Muscle of leg (tissue), 11 donors: Measurements from ENCODE around the gene NPRL2. TPM values are rescaled to one million over a fixed set of nuclear protein-coding genes. Genes with fewer than 3 reads are reported as not detected.

ENCODE experiments used
- DNase-seq: peaks from one replicate; pipeline ENCODE4 v3.0.0; 2013
- H3K27ac ChIP-seq: one replicate; pipeline ENCODE4 v1.5.1; 2013; ENCODE audit warnings: mild to moderate bottlenecking, low read length, control low read depth
- H3K27me3 ChIP-seq: one replicate; pipeline ENCODE4 v1.6.1; 2013; ENCODE audit warnings: low read length; ENCODE audit not compliant: control insufficient read depth, insufficient read depth
- H3K36me3 ChIP-seq: one replicate; pipeline ENCODE4 v1.6.1; 2013; ENCODE audit warnings: low read length; ENCODE audit not compliant: control insufficient read depth, insufficient read depth
- H3K4me1 ChIP-seq: one replicate; pipeline ENCODE4 v1.6.1; 2013; ENCODE audit warnings: low read length; ENCODE audit not compliant: control insufficient read depth, insufficient read depth
- H3K4me3 ChIP-seq: one replicate; pipeline ENCODE4 v1.5.1; 2013; ENCODE audit warnings: low read length, control low read depth
- H3K9me3 ChIP-seq: replicated peaks from 2 replicates; pipeline ENCODE4 v1.6.1; 2013; ENCODE audit warnings: low read depth, low read length; ENCODE audit not compliant: control insufficient read depth
- WGBS: methylation state at CpG from one replicate; pipeline ENCODE4 v1.1.5; 2013; ENCODE audit warnings: missing lambda C conversion rate; ENCODE audit not compliant: insufficient coverage; 5-methylcytosine and 5-hydroxymethylcytosine counted together
- polyA plus RNA-seq, 8 donors: library from polyadenylated mRNA; unstranded; fragments of 120-200 nt; gene quantifications; one replicate each; pipeline versions ENCODE4 v1.2.1 to v1.2.3, GENCODE V29; 2013; ENCODE audit warnings: inconsistent platforms in 1 of 8, low replicate concordance in 1 of 8; ENCODE audit not compliant: insufficient read length in 8 of 8, insufficient read depth in 1 of 8
- total RNA-seq: library from RNA; stranded (reverse); fragments of 120-200 nt; gene quantifications from one replicate; pipeline ENCODE4 v1.2.4, GENCODE V29; 2013

NPRL2 gene
- total and polyA plus RNA-seq, 9 donors, result 18.2 to 23.9 (median 20.0) TPM

GRCh38 chr3:50374363-50375257 is 24.0 kb upstream of the NPRL2 start:
- Histone ChIP-seq H3K9me3 (no peaks in the 10 kb centered on the region), H3K27me3 (no peaks in the 10 kb centered on the region), H3K36me3 (no peaks in the 10 kb centered on the region), H3K4me3 (no peak overlapping the region), H3K4me1 (peaks cover 15% of the 10 kb centered on the region), H3K27ac (no peak overlapping the region)
- no peak for DNase-seq
- WGBS, result 74% methylated on average over 15 of the region's 22 CpGs

- no peak overlapping the region for H3K4me3 ChIP-seq
- H3K27ac ChIP-seq, result no peak overlapping the region
- H3K4me1 ChIP-seq, result peaks cover 22% of the 10 kb centered on the region
- no peaks in the 10 kb centered on the region for H3K9me3 ChIP-seq
- no peak for DNase-seq
- WGBS, result 48% methylated on average over 9 of the region's 12 CpGs
- H3K27me3 ChIP-seq, result no peaks in the 10 kb centered on the region
- no peaks in the 10 kb centered on the region for H3K36me3 ChIP-seq
Measured at GRCh38 chr3:50373146-50374051, 22.8 kb upstream of the NPRL2 start.

- Histone ChIP-seq H3K27me3 (no peaks in the 10 kb centered on the region), H3K27ac (no peak overlapping the region), H3K9me3 (no peaks in the 10 kb centered on the region), H3K4me3 (no peak overlapping the region), H3K4me1 (peaks cover 32% of the 10 kb centered on the region), H3K36me3 (no peaks in the 10 kb centered on the region)
- WGBS, result 54% methylated on average over 4 of the region's 8 CpGs
- DNase-seq, result peak; percentile 44
Measured at GRCh38 chr3:50372349-50372748, 21.8 kb upstream of the NPRL2 start.

GRCh38 chr3:50371133-50371685 is 20.6 kb upstream of the NPRL2 start:
- Histone ChIP-seq H3K9me3 (no peaks in the 10 kb centered on the region), H3K27ac (no peak overlapping the region), H3K4me3 (no peak overlapping the region), H3K36me3 (no peaks in the 10 kb centered on the region), H3K27me3 (no peaks in the 10 kb centered on the region), H3K4me1 (peaks cover 40% of the 10 kb centered on the region)
- no peak for DNase-seq
- WGBS, result 74% methylated on average over 2 of the region's 3 CpGs

- H3K4me1 ChIP-seq, result peaks cover 41% of the 10 kb centered on the region
- 37% methylated on average over 4 of the region's 14 CpGs for WGBS
- DNase-seq, result peak; percentile 88
Measured at GRCh38 chr3:50370594-50370993, 20.0 kb upstream of the NPRL2 start.

GRCh38 chr3:50369012-50369670 is 18.6 kb upstream of the NPRL2 start:
- 76% methylated on average over 8 of the region's 9 CpGs for WGBS
- H3K4me1 ChIP-seq, result peaks cover 52% of the 10 kb centered on the region
- no peak overlapping the region for H3K4me3 ChIP-seq
- no peaks in the 10 kb centered on the region for H3K36me3 ChIP-seq
- no peak for DNase-seq
- H3K9me3 ChIP-seq, result no peaks in the 10 kb centered on the region
- no peak overlapping the region for H3K27ac ChIP-seq
- peaks cover 3% of the 10 kb centered on the region for H3K27me3 ChIP-seq

More at GRCh38 chr3:50370594-50370993, 20.0 kb upstream of the NPRL2 start:
- no peaks in the 10 kb centered on the region for H3K9me3 ChIP-seq
- H3K4me3 ChIP-seq, result no peak overlapping the region
- H3K27me3 ChIP-seq, result peaks cover under 1% of the 10 kb centered on the region
- H3K36me3 ChIP-seq, result no peaks in the 10 kb centered on the region
- H3K27ac ChIP-seq, result no peak overlapping the region

- Histone ChIP-seq H3K27me3 (peaks cover 3% of the 10 kb centered on the region), H3K27ac (no peak overlapping the region), H3K4me3 (no peak overlapping the region), H3K36me3 (no peaks in the 10 kb centered on the region), H3K9me3 (no peaks in the 10 kb centered on the region), H3K4me1 (peaks cover 40% of the 10 kb centered on the region)
- WGBS, result 100% methylated on average over 1 of the region's 5 CpGs
- no peak for DNase-seq
Measured at GRCh38 chr3:50365842-50366220, 15.3 kb upstream of the NPRL2 start.

GRCh38 chr3:50365080-50365841 is 14.7 kb upstream of the NPRL2 start:
- 2% methylated on average over 42 of the region's 53 CpGs for WGBS
- H3K27me3 ChIP-seq, result peaks cover 3% of the 10 kb centered on the region
- peak overlapping the region; percentile 51 for H3K27ac ChIP-seq
- H3K4me3 ChIP-seq, result peak overlapping the region; percentile 44
- peak; percentile 85 for DNase-seq
- H3K9me3 ChIP-seq, result no peaks in the 10 kb centered on the region
- no peaks in the 10 kb centered on the region for H3K36me3 ChIP-seq
- peaks cover 38% of the 10 kb centered on the region for H3K4me1 ChIP-seq

GRCh38 chr3:50364573-50365079 is 14.1 kb upstream of the NPRL2 start:
- peak overlapping the region; percentile 35 for H3K27ac ChIP-seq
- peaks cover 3% of the 10 kb centered on the region for H3K27me3 ChIP-seq
- WGBS, result 6% methylated on average over 47 of the region's 48 CpGs
- peak overlapping the region; percentile 44 for H3K4me3 ChIP-seq
- H3K36me3 ChIP-seq, result no peaks in the 10 kb centered on the region
- H3K4me1 ChIP-seq, result peaks cover 40% of the 10 kb centered on the region
- no peaks in the 10 kb centered on the region for H3K9me3 ChIP-seq
- no peak for DNase-seq
